Measurements from ENCODE around the gene CT45A7. TPM values are rescaled to one million over a fixed set of nuclear protein-coding genes. Genes with fewer than 3 reads are reported as not detected.
"Not testable (repeated sequence)": the region's sequence is repeated elsewhere in the genome, so short reads cannot be mapped to it uniquely, and the experiment has no call there.

The CT45A7 gene
- not detected for total RNA-seq
- long read RNA-seq, result 0 reads

- H3K27ac ChIP-seq; H3K4me1 ChIP-seq; H3K9me3 ChIP-seq; intact Hi-C loops (cut with DNase I); H3K4me3 ChIP-seq; DNase-seq; H3K36me3 ChIP-seq; H3K27me3 ChIP-seq; ATAC-seq: not testable (repeated sequence)
Observed at GRCh38 chrX:135837180-135837579, at the start of gene CT45A7. Gene CT45A7, minus strand, starts transcription at chrX:135837280. Its CDS starts 3,747 bp downstream, at chrX:135833533.

- H3K36me3 ChIP-seq; H3K9me3 ChIP-seq; ATAC-seq; intact Hi-C loops (cut with DNase I); H3K4me1 ChIP-seq; DNase-seq; H3K27ac ChIP-seq; H3K27me3 ChIP-seq; H3K4me3 ChIP-seq: not testable (repeated sequence)
Observed at GRCh38 chrX:135882741-135883140, 45.7 kb upstream of the CT45A7 start.

GRCh38 chrX:135871712-135872111 lies 34.6 kb upstream of the CT45A7 start, which contains the start of gene CT45A9:
Gene CT45A9, minus strand, starts transcription at chrX:135871812. Its CDS starts 3,751 bp downstream, at chrX:135868061.
- H3K36me3 ChIP-seq; ATAC-seq; H3K27me3 ChIP-seq; H3K27ac ChIP-seq; H3K9me3 ChIP-seq; DNase-seq; intact Hi-C loops (cut with DNase I); H3K4me1 ChIP-seq; H3K4me3 ChIP-seq: not testable (repeated sequence)

GRCh38 chrX:135854438-135854837 lies 17.4 kb upstream of the CT45A7 start, which contains the start of gene CT45A8:
Gene CT45A8, minus strand, starts transcription at chrX:135854538. Its CDS starts 3,755 bp downstream, at chrX:135850783.
- DNase-seq; H3K4me3 ChIP-seq; H3K4me1 ChIP-seq; intact Hi-C loops (cut with DNase I); ATAC-seq; H3K27ac ChIP-seq; H3K36me3 ChIP-seq; H3K27me3 ChIP-seq; H3K9me3 ChIP-seq: not testable (repeated sequence)

- H3K4me3 ChIP-seq; ATAC-seq; H3K4me1 ChIP-seq; DNase-seq; intact Hi-C loops (cut with DNase I); H3K27ac ChIP-seq; H3K9me3 ChIP-seq; H3K27me3 ChIP-seq; H3K36me3 ChIP-seq: not testable (repeated sequence)
Observed at GRCh38 chrX:135819912-135820311, 17.2 kb downstream of the CT45A7 start, which contains the start of gene CT45A2. Gene CT45A2, minus strand, starts transcription at chrX:135820012. Its CDS starts 3,747 bp downstream, at chrX:135816265.

GRCh38 chrX:135802687-135803086 lies 34.4 kb downstream of the CT45A7 start, which contains the start of gene CT45A6:
Gene CT45A6, minus strand, starts transcription at chrX:135802787. Its CDS starts 3,794 bp downstream, at chrX:135798993.
- H3K4me3 ChIP-seq; DNase-seq; intact Hi-C loops (cut with DNase I); H3K4me1 ChIP-seq; H3K27ac ChIP-seq; H3K27me3 ChIP-seq; H3K9me3 ChIP-seq; ATAC-seq; H3K36me3 ChIP-seq: not testable (repeated sequence)

GRCh38 chrX:135785403-135785802 lies 51.7 kb downstream of the CT45A7 start, which contains the start of gene CT45A5:
Gene CT45A5, minus strand, starts transcription at chrX:135785503. Its CDS starts 3,774 bp downstream, at chrX:135781729.
- H3K27me3 ChIP-seq; H3K4me1 ChIP-seq; H3K27ac ChIP-seq; H3K4me3 ChIP-seq; DNase-seq; H3K9me3 ChIP-seq; intact Hi-C loops (cut with DNase I); H3K36me3 ChIP-seq; ATAC-seq: not testable (repeated sequence)

Other genes starting within 250 kb of the CT45A7 start
- gene CT45A1, start 123.6 kb downstream of the CT45A7 start, total RNA-seq, result not detected
- gene CT45A3, start 69.1 kb downstream of the CT45A7 start, total RNA-seq, result 0.58 TPM
- 1.2 TPM for gene CT45A5, start 51.8 kb downstream of the CT45A7 start, total RNA-seq
- gene CT45A6, start 34.5 kb downstream of the CT45A7 start, total RNA-seq, result not detected
- gene CT45A2, start 17.3 kb downstream of the CT45A7 start, total RNA-seq, result not detected
- not detected for gene CT45A8, start 17.3 kb upstream of the CT45A7 start, total RNA-seq
- gene CT45A9, start 34.5 kb upstream of the CT45A7 start, total RNA-seq, result not detected
- gene CT45A10, start 56.2 kb upstream of the CT45A7 start, total RNA-seq, result not detected
- not detected for gene SAGE1, start 56.4 kb upstream of the CT45A7 start, total RNA-seq
- 30.2 TPM for gene MMGT1, start 136.7 kb upstream of the CT45A7 start, total RNA-seq
- gene SLC9A6, start 148.2 kb upstream of the CT45A7 start, total RNA-seq, result 13.2 TPM